HG03064 (cell line): ENCODE data around the gene CYP26B1.

Experiments used
- ATAC-seq: cut with Tn5 transposase; IDR thresholded peaks from one replicate; pipeline ENCODE4 v1.9.1; 2021; ENCODE audit warnings: low read depth; ENCODE audit not compliant: unreplicated experiment

CYP26B1 gene

GRCh38 chr2:72147303-72147971, at the start of gene CYP26B1:
Gene CYP26B1 (minus strand): TSS chr2:72147862. CDS start chr2:72147834, 28 bp downstream.
- no peak for ATAC-seq

GRCh38 chr2:72193723-72194122, 46.1 kb upstream of the CYP26B1 start:
- ATAC-seq = no peak

- no peak for ATAC-seq
These were observed 43.8 kb upstream of the CYP26B1 start for GRCh38 chr2:72191441-72191840.

- ATAC-seq = no peak
These were observed 37.5 kb upstream of the CYP26B1 start for GRCh38 chr2:72185206-72185605.

GRCh38 chr2:72183466-72183865, 35.8 kb upstream of the CYP26B1 start:
- no peak for ATAC-seq

- ATAC-seq = no peak
These were observed 35.4 kb upstream of the CYP26B1 start for GRCh38 chr2:72183016-72183415.

- no peak for ATAC-seq
These were observed 34.9 kb upstream of the CYP26B1 start for GRCh38 chr2:72182547-72182946.

GRCh38 chr2:72181616-72182015, 34.0 kb upstream of the CYP26B1 start:
- ATAC-seq = no peak

- no peak for ATAC-seq
These were observed 32.7 kb upstream of the CYP26B1 start for GRCh38 chr2:72180351-72180750.

- ATAC-seq = no peak
These were observed 30.9 kb upstream of the CYP26B1 start for GRCh38 chr2:72178551-72178950.

GRCh38 chr2:72176281-72176680, 28.6 kb upstream of the CYP26B1 start:
- no peak for ATAC-seq

- no peak for ATAC-seq
These were observed 28.0 kb upstream of the CYP26B1 start for GRCh38 chr2:72175636-72176035.

- ATAC-seq = no peak
These were observed 26.1 kb upstream of the CYP26B1 start for GRCh38 chr2:72173640-72174321.

GRCh38 chr2:72172478-72172877, 24.8 kb upstream of the CYP26B1 start:
- no peak for ATAC-seq

- ATAC-seq = no peak
These were observed 18.6 kb upstream of the CYP26B1 start for GRCh38 chr2:72166279-72166678.

GRCh38 chr2:72165792-72166191, 18.1 kb upstream of the CYP26B1 start:
- no peak for ATAC-seq

GRCh38 chr2:72162574-72162973, 14.9 kb upstream of the CYP26B1 start:
- no peak for ATAC-seq

- no peak for ATAC-seq
These were observed 11.7 kb upstream of the CYP26B1 start for GRCh38 chr2:72159211-72159993.

GRCh38 chr2:72157871-72158771, 10.5 kb upstream of the CYP26B1 start:
- no peak for ATAC-seq

GRCh38 chr2:72156872-72157271, 9.2 kb upstream of the CYP26B1 start:
- no peak for ATAC-seq
